ENCODE data around the gene MAGEC1. TPM values are rescaled to one million over a fixed set of nuclear protein-coding genes. Genes with fewer than 3 reads are reported as not detected.

The MAGEC1 gene
- polyA plus RNA-seq, 1 of the 3 experiments (the other 2 are of a cell fraction) = 22.2 TPM

GRCh38 chrX:141894733-141895132 is 9.0 kb upstream of the MAGEC1 start:
- H3K4me2 ChIP-seq = no peak overlapping the region
- no peak overlapping the region for H2AFZ ChIP-seq (ENCODE audit: low read depth)
- H3K4me3 ChIP-seq (ENCODE audit: low read depth in 2 of 2, low read length in 1 of 2) = no peak overlapping the region
- CTCF ChIA-PET = no interaction called here
- 8% methylated on average over 7 of the region's 7 CpGs for WGBS (ENCODE audit: low lambda C conversion rate)
- no peaks in the 10 kb centered on the region for H3K79me2 ChIP-seq (ENCODE audit: insufficient read depth)
- H3K9me2 ChIP-seq = no peaks in the 10 kb centered on the region
- H3K36me3 ChIP-seq (replicated peaks in 1 of 2; ENCODE audit: control insufficient read depth in 1 of 2, insufficient read depth in 2 of 2, low read length in 1 of 2) = no peaks in the 10 kb centered on the region
- TF ChIP-seq, protein P1, sequence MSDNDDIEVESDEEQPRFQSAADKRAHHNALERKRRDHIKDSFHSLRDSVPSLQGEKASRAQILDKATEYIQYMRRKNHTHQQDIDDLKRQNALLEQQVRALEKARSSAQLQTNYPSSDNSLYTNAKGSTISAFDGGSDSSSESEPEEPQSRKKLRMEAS (IDR thresholded peaks at IDR 0.05; ENCODE audit: low read depth) = no peak
- TF ChIP-seq GATA2 (CRISPR knock-in tag; IDR thresholded peaks at IDR 0.05) (no peak), YY1 (IDR thresholded peaks at IDR 0.05; ENCODE audit: low read depth) (no peak), IRF3 (IDR thresholded peaks at IDR 0.05; ENCODE audit: low read depth, low read length) (no peak), FOXM1 (IDR thresholded peaks at IDR 0.05; ENCODE audit: low read depth) (no peak), NRF1 (IDR thresholded peaks at IDR 0.05; ENCODE audit: low read depth, low read length) (no peak), RFX5 (IDR thresholded peaks at IDR 0.05; ENCODE audit: low read length) (no peak), FOXJ3 (CRISPR knock-in tag; IDR thresholded peaks at IDR 0.05) (no peak), SIN3A (IDR thresholded peaks at IDR 0.05; ENCODE audit: borderline replicate concordance, low read depth, low read length) (no peak), EZH2phosphoT487 (IDR thresholded peaks at IDR 0.05; ENCODE audit: borderline replicate concordance, low read depth) (no peak)
- no peak overlapping the region for H3K9ac ChIP-seq
- H3K27me3 ChIP-seq (ENCODE audit: insufficient read depth) = peaks cover 1% of the 10 kb centered on the region; the same call in 1 of the 2 replicates
- no peaks in the 10 kb centered on the region for H3K4me1 ChIP-seq (ENCODE audit: control insufficient read depth in 1 of 2, insufficient read depth in 2 of 2, low read depth in 1 of 2, low read length in 1 of 2)
- POLR2A ChIA-PET = no interaction called here
- H3K27ac ChIP-seq (ENCODE audit: low read depth in 2 of 2, low read length in 1 of 2) = no peak overlapping the region
- no peak for DNase-seq
- H3F3A ChIP-seq (replicated peaks; ENCODE audit: insufficient read depth) = no peaks in the 10 kb centered on the region
- no peaks in the 10 kb centered on the region for H3K9me3 ChIP-seq
- no peaks in the 10 kb centered on the region for H4K20me1 ChIP-seq (ENCODE audit: insufficient read depth)

- ChIA-PET CTCF (no interaction called here), POLR2A (no interaction called here)
- H3K4me1 ChIP-seq (ENCODE audit: control insufficient read depth in 1 of 2, insufficient read depth in 2 of 2, low read depth in 1 of 2, low read length in 1 of 2) = no peaks in the 10 kb centered on the region
- no peaks in the 10 kb centered on the region for H3F3A ChIP-seq (replicated peaks; ENCODE audit: insufficient read depth)
- no peak overlapping the region for H3K9ac ChIP-seq
- H3K27me3 ChIP-seq (ENCODE audit: insufficient read depth) = peaks cover 5% of the 10 kb centered on the region; the same call in 1 of the 2 replicates
- H3K27ac ChIP-seq (ENCODE audit: low read depth in 2 of 2, low read length in 1 of 2) = no peak overlapping the region
- no peak overlapping the region for H3K4me2 ChIP-seq
- no peaks in the 10 kb centered on the region for H3K79me2 ChIP-seq (ENCODE audit: insufficient read depth)
- H3K4me3 ChIP-seq (ENCODE audit: low read depth in 2 of 2, low read length in 1 of 2) = no peak overlapping the region
- no peaks in the 10 kb centered on the region for H4K20me1 ChIP-seq (ENCODE audit: insufficient read depth)
- H3K9me2 ChIP-seq = no peaks in the 10 kb centered on the region
- H3K9me3 ChIP-seq = no peaks in the 10 kb centered on the region
- TF ChIP-seq SMC3 (IDR thresholded peaks at IDR 0.05; ENCODE audit: low read depth, low read length) = no peak
- H2AFZ ChIP-seq (ENCODE audit: low read depth) = no peak overlapping the region
- H3K36me3 ChIP-seq (replicated peaks in 1 of 2; ENCODE audit: control insufficient read depth in 1 of 2, insufficient read depth in 2 of 2, low read length in 1 of 2) = no peaks in the 10 kb centered on the region
- 3% methylated on average over 2 of the region's 2 CpGs for WGBS (ENCODE audit: low lambda C conversion rate)
- DNase-seq = no peak
Measured at GRCh38 chrX:141897690-141898089, 6.0 kb upstream of the MAGEC1 start.

DNA sequence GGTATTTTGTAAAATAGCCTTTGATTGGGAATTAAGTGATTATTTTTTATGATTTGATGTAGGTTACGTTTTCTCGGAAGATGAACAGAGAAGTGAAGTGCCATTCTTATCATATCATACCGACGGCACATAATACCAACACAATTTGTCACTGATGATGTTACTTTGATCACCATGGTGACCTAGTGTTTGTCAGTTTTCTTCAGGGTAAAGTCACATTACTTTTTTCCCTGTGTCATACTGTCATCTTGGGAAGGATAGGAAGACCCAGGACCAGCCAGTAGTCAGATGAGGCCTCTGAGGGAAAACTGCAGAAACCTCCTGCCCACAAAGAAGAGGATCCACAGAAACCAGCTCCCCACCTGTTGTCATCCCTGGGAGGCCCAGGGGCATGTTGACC is 1.3 kb upstream of the MAGEC1 start:
- no peaks in the 10 kb centered on the region for H3F3A ChIP-seq (replicated peaks; ENCODE audit: insufficient read depth)
- WGBS (ENCODE audit: low lambda C conversion rate) = 33% methylated on average over 4 of the region's 4 CpGs
- ChIA-PET CTCF (no interaction called here), POLR2A (no interaction called here)
- H3K36me3 ChIP-seq (replicated peaks in 1 of 2; ENCODE audit: control insufficient read depth in 1 of 2, insufficient read depth in 2 of 2, low read length in 1 of 2) = peaks cover 3 to 5% of the 10 kb centered on the region in 2 experiments
- no peaks in the 10 kb centered on the region for H3K4me1 ChIP-seq (ENCODE audit: control insufficient read depth in 1 of 2, insufficient read depth in 2 of 2, low read depth in 1 of 2, low read length in 1 of 2)
- no peaks in the 10 kb centered on the region for H3K79me2 ChIP-seq (ENCODE audit: insufficient read depth)
- H2AFZ ChIP-seq (ENCODE audit: low read depth) = no peak overlapping the region
- no peak overlapping the region for H3K9ac ChIP-seq
- H3K9me3 ChIP-seq = no peaks in the 10 kb centered on the region
- H3K9me2 ChIP-seq = no peaks in the 10 kb centered on the region
- 0 out of 2 replicates have a peak, but pooled peaks cover 5% of the 10 kb centered on the region for H3K27me3 ChIP-seq (ENCODE audit: insufficient read depth)
- DNase-seq = no peak
- no peak overlapping the region for H3K4me3 ChIP-seq (ENCODE audit: low read depth in 2 of 2, low read length in 1 of 2)
- no peaks in the 10 kb centered on the region for H4K20me1 ChIP-seq (ENCODE audit: insufficient read depth)
- no peak overlapping the region for H3K4me2 ChIP-seq
- no peak overlapping the region for H3K27ac ChIP-seq (ENCODE audit: low read depth in 2 of 2, low read length in 1 of 2)
- TF ChIP-seq, protein P2, sequence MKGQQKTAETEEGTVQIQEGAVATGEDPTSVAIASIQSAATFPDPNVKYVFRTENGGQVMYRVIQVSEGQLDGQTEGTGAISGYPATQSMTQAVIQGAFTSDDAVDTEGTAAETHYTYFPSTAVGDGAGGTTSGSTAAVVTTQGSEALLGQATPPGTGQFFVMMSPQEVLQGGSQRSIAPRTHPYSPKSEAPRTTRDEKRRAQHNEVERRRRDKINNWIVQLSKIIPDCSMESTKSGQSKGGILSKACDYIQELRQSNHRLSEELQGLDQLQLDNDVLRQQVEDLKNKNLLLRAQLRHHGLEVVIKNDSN (IDR thresholded peaks at IDR 0.05; ENCODE audit: borderline replicate concordance, low read depth) = no peak
- TF ChIP-seq USF2 (IDR thresholded peaks at IDR 0.05; ENCODE audit: borderline replicate concordance, low read depth, low read length) (no peak), RCOR1 (IDR thresholded peaks at IDR 0.05; ENCODE audit: low read length) (no peak), JUND (IDR thresholded peaks at IDR 0.05) (no peak), NFIC (IDR thresholded peaks at IDR 0.05; ENCODE audit: borderline replicate concordance) (no peak), IRF3 (IDR thresholded peaks at IDR 0.05; ENCODE audit: low read depth, low read length) (no peak), TAF1 (IDR thresholded peaks at IDR 0.05; ENCODE audit: borderline replicate concordance, low read depth, low read length) (no peak), TCF12 (IDR thresholded peaks at IDR 0.05) (no peak), GABPA (IDR thresholded peaks at IDR 0.05; ENCODE audit: low read depth) (no peak)

Measured in SK-N-SH (cell line).